Liver (tissue), 9 donors: ENCODE results near the gene ANP32B. TPM values are rescaled to one million over a fixed set of nuclear protein-coding genes. Genes with fewer than 3 reads are reported as not detected.
A peak's percentile ranks its signal among the peaks of the same experiment; 100 is the strongest.

Experiments used
- DNase-seq: peaks from one replicate; pipeline ENCODE4 v3.0.0-alpha.2; 2017; ENCODE audit warnings: low spot score
- H3K27ac ChIP-seq, 2 donors: one replicate each; pipeline ENCODE4 v1.7.0; 2013; ENCODE audit warnings: inconsistent platforms in 2 of 2, low read length in 2 of 2, control low read depth in 1 of 2, low read depth in 1 of 2, mild to moderate bottlenecking in 1 of 2
- H3K27me3 ChIP-seq, 4 donors: one replicate each; pipeline versions ENCODE4 v1.6.1 to v1.7.0; 2013; ENCODE audit warnings: low read length in 3 of 4, inconsistent platforms in 1 of 4, mild to moderate bottlenecking in 1 of 4, moderate library complexity in 1 of 4; ENCODE audit not compliant: control insufficient read depth in 4 of 4, insufficient read depth in 4 of 4
- H3K36me3 ChIP-seq, 4 donors: one replicate each; pipeline versions ENCODE4 v1.6.1 to v1.7.0; 2013; ENCODE audit warnings: low read length in 3 of 4, mild to moderate bottlenecking in 3 of 4, low read depth in 1 of 4, moderate library complexity in 1 of 4; ENCODE audit not compliant: control insufficient read depth in 4 of 4, insufficient read depth in 3 of 4
- H3K4me1 ChIP-seq, 4 donors: one replicate each; pipeline versions ENCODE4 v1.6.1 to v1.7.0; 2013; ENCODE audit warnings: low read length in 3 of 4, mild to moderate bottlenecking in 3 of 4, moderate library complexity in 1 of 4; ENCODE audit not compliant: control insufficient read depth in 4 of 4, insufficient read depth in 4 of 4
- H3K4me3 ChIP-seq, 3 donors: one replicate each; pipeline versions ENCODE4 v1.6.1 to v1.7.0; 2013; ENCODE audit warnings: low read length in 3 of 3, control low read depth in 1 of 3, low read depth in 1 of 3, mild to moderate bottlenecking in 1 of 3
- H3K9ac ChIP-seq, 2 donors: one replicate each; pipeline ENCODE4 v1.7.0; 2013; ENCODE audit warnings: low read length in 2 of 2, mild to moderate bottlenecking in 2 of 2, moderate library complexity in 2 of 2, control low read depth in 1 of 2, low read depth in 1 of 2
- H3K9me3 ChIP-seq, 4 donors: one replicate each; pipeline versions ENCODE4 v1.6.1 to v1.7.0; 2013; ENCODE audit warnings: low read length in 3 of 4; ENCODE audit not compliant: control insufficient read depth in 4 of 4
- FOXA1 ChIP-seq: IDR thresholded peaks from 2 replicates; pipeline ENCODE4 v1.6.1; 2016; ENCODE audit warnings: antibody characterized with exemption
- FOXA2 ChIP-seq: IDR thresholded peaks from 2 replicates; pipeline ENCODE4 v1.6.1; 2016; ENCODE audit warnings: antibody characterized with exemption
- GABPA ChIP-seq, 2 donors: IDR thresholded peaks in 1 of 2; conservative IDR thresholded peaks in 1 of 2; 2 replicates each; pipeline ENCODE4 v1.6.1; 2016; ENCODE audit warnings: antibody characterized with exemption in 2 of 2, mild to moderate bottlenecking in 1 of 2, moderate library complexity in 1 of 2
- HNF4A ChIP-seq, 2 donors: conservative IDR thresholded peaks; 2 replicates each; pipeline ENCODE4 v1.6.1; 2016; ENCODE audit warnings: antibody characterized with exemption in 2 of 2, mild to moderate bottlenecking in 2 of 2
- HNF4G ChIP-seq: IDR thresholded peaks from 2 replicates; pipeline ENCODE4 v1.6.1; 2016; ENCODE audit warnings: antibody characterized with exemption
- JUND ChIP-seq, 2 donors: IDR thresholded peaks; 2 replicates each; pipeline ENCODE4 v1.6.1; 2016; ENCODE audit warnings: antibody characterized with exemption in 2 of 2
- RAD21 ChIP-seq, 2 donors: IDR thresholded peaks; 2 replicates each; pipeline ENCODE4 v1.6.1; 2016; ENCODE audit warnings: antibody characterized with exemption in 2 of 2, mild to moderate bottlenecking in 2 of 2
- RXRA ChIP-seq, 2 donors: IDR thresholded peaks; 2 replicates each; pipeline ENCODE4 v1.6.1; 2017 to 2018; ENCODE audit warnings: antibody characterized with exemption in 2 of 2, mild to moderate bottlenecking in 1 of 2
- SP1 ChIP-seq: IDR thresholded peaks from 2 replicates; pipeline ENCODE4 v1.6.1; 2018; ENCODE audit warnings: antibody characterized with exemption, mild to moderate bottlenecking
- TAF1 ChIP-seq: conservative IDR thresholded peaks from 2 replicates; pipeline ENCODE4 v1.6.1; 2016; ENCODE audit warnings: antibody characterized with exemption, mild to moderate bottlenecking
- YY1 ChIP-seq: IDR thresholded peaks from 2 replicates; pipeline ENCODE4 v1.6.1; 2016; ENCODE audit warnings: antibody characterized with exemption, mild to moderate bottlenecking
- WGBS: extraction: QIAGEN DNeasy Blood & Tissue Kit; methylation state at CpG from one replicate; pipeline ENCODE4 v1.1.7; 2013; 5-methylcytosine and 5-hydroxymethylcytosine counted together
- polyA plus RNA-seq, 2 donors: library from polyadenylated mRNA; stranded (reverse) in 1 of 2; unstranded in 1 of 2; fragments of 200-250 nt in 1 of 2; fragments of >200 nt in 1 of 2; fragmentation: Nextera tagmentation in 1 of 2; extraction: Ambion mirVana in 1 of 2; gene quantifications; one replicate each; pipeline versions ENCODE4 v1.2.1 to v1.2.3, GENCODE V29; 2013 to 2015
- total RNA-seq, 2 donors: library from RNA; depleted of rRNA; stranded (reverse); fragments of >200 nt; gene quantifications; one replicate each; pipeline ENCODE4 v1.2.3, GENCODE V29; 2014
- TF ChIP-seq, protein P1 (sequence below): IDR thresholded peaks from 2 replicates; pipeline ENCODE4 v1.6.1; 2016; ENCODE audit warnings: antibody characterized with exemption
- TF ChIP-seq, protein P2 (sequence below): fragments of 150-350 bp; IDR thresholded peaks from 2 replicates; pipeline ENCODE4 v1.5.1; 2017; ENCODE audit warnings: improper control_type of control experiment, low read depth, low read length; ENCODE audit not compliant: missing input control
- TF ChIP-seq, protein P3 (sequence below): IDR thresholded peaks from 2 replicates; pipeline ENCODE4 v1.6.1; 2016; ENCODE audit warnings: antibody characterized with exemption, mild to moderate bottlenecking
- donor health status: healthy.
- donor health status: healthy.
- donor health status: healthy.
- donor health status: healthy.
- donor health status: healthy.

ANP32B gene
- total and polyA plus RNA-seq, 4 donors: 4.0 to 39.4 (median 27.0) TPM

DNA sequence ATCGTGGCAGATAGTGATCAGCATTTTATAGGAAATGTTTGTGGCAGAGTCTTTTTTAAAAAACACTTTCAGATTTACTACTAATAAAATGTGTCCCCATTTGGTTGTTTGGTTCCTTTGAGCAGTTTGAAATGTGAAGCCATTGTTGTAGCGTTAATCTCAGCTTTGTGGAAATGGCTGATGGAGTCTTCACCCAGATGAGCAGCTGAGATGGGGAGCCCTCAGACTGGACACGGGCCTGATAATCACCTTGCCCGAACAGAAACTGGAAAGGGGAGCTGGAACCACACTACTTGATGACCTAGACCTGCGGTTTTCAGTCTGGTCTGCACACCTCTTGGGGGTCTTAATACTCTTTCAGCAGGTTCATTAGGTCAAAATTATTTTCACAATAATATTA lies 20.6 kb upstream of the ANP32B start:
- Histone ChIP-seq H3K9ac (no peak overlapping the region), H3K4me3 (no peak overlapping the region), H3K4me1 (no peaks in the 10 kb centered on the region), H3K27ac (no peak overlapping the region), H3K9me3 (no peaks in the 10 kb centered on the region), H3K36me3 (no peaks in the 10 kb centered on the region), H3K27me3 (no peaks in the 10 kb centered on the region)
- DNase-seq: peak; percentile 4
- TF ChIP-seq RXRA (IDR thresholded peaks at IDR 0.05) (no peak), YY1 (no peak), HNF4G (no peak), GABPA (IDR thresholded peaks at IDR 0.05 in 1 of 2, conservative IDR thresholded peaks at IDR 0.05 in 1 of 2) (no peak), RAD21 (IDR thresholded peaks at IDR 0.05) (no peak), SP1 (no peak), TAF1 (no peak), JUND (IDR thresholded peaks at IDR 0.05) (no peak)
- TF ChIP-seq, protein P1, sequence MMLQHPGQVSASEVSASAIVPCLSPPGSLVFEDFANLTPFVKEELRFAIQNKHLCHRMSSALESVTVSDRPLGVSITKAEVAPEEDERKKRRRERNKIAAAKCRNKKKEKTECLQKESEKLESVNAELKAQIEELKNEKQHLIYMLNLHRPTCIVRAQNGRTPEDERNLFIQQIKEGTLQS: no peak
- TF ChIP-seq, protein P2, sequence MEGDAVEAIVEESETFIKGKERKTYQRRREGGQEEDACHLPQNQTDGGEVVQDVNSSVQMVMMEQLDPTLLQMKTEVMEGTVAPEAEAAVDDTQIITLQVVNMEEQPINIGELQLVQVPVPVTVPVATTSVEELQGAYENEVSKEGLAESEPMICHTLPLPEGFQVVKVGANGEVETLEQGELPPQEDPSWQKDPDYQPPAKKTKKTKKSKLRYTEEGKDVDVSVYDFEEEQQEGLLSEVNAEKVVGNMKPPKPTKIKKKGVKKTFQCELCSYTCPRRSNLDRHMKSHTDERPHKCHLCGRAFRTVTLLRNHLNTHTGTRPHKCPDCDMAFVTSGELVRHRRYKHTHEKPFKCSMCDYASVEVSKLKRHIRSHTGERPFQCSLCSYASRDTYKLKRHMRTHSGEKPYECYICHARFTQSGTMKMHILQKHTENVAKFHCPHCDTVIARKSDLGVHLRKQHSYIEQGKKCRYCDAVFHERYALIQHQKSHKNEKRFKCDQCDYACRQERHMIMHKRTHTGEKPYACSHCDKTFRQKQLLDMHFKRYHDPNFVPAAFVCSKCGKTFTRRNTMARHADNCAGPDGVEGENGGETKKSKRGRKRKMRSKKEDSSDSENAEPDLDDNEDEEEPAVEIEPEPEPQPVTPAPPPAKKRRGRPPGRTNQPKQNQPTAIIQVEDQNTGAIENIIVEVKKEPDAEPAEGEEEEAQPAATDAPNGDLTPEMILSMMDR: no peak
- 89% methylated on average over 5 of the region's 5 CpGs for WGBS

DNA sequence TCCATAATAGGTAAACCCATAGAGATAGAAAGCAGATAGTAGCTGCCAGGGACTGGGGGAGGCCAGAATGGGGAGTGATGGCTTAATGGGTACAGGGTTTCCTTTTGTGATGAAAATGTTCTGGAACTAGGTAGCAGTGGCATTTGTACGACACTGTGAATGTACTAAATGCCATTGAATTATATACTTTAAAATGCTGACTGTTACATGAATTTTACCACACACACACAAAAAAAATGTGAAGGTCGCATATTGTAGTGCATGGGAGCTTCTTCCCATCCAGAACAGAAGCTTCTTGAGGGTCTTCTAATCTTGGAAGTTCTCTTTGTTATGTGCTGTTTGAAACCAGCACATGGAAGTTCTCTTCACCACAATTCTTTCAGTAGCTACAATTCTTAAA lies 19.9 kb upstream of the ANP32B start:
- TF ChIP-seq SP1 (no peak), YY1 (no peak), HNF4A (conservative IDR thresholded peaks at IDR 0.05) (no peak)
- TF ChIP-seq, protein P1: no peak
- DNase-seq: no peak
- no peaks in the 10 kb centered on the region for H3K36me3 ChIP-seq
- no peak overlapping the region for H3K27ac ChIP-seq
- no peak overlapping the region for H3K9ac ChIP-seq
- 89% methylated on average over 2 of the region's 2 CpGs for WGBS
- H3K9me3 ChIP-seq: no peaks in the 10 kb centered on the region
- H3K4me1 ChIP-seq: no peaks in the 10 kb centered on the region
- H3K4me3 ChIP-seq: no peak overlapping the region
- no peaks in the 10 kb centered on the region for H3K27me3 ChIP-seq

DNA sequence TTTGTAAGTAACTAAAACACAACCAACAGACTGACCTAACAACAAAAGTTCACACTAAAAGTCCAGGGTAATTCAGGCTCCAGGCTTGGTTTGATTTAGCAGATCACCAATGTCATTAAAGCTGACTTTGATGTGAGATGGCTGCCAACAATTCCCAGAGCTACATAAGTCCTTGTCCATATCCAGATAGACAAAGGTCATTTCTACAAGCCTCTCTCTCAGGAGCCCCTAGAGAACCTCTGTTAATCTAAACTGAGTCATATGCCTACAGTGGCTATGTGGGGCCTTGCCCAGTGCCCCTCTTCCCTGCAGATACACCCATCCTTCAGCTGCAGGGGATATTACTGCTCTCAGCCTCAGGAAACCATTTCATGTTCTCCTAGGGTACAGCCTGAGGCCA lies 18.2 kb upstream of the ANP32B start:
- Histone ChIP-seq H3K9ac (no peak overlapping the region), H3K4me3 (no peak overlapping the region), H3K4me1 (no peaks in the 10 kb centered on the region), H3K9me3 (no peaks in the 10 kb centered on the region), H3K27me3 (no peaks in the 10 kb centered on the region), H3K36me3 (no peaks in the 10 kb centered on the region), H3K27ac (no peak overlapping the region)
- TF ChIP-seq HNF4G: no peak
- no peak for TF ChIP-seq FOXA2
- TF ChIP-seq, protein P3, sequence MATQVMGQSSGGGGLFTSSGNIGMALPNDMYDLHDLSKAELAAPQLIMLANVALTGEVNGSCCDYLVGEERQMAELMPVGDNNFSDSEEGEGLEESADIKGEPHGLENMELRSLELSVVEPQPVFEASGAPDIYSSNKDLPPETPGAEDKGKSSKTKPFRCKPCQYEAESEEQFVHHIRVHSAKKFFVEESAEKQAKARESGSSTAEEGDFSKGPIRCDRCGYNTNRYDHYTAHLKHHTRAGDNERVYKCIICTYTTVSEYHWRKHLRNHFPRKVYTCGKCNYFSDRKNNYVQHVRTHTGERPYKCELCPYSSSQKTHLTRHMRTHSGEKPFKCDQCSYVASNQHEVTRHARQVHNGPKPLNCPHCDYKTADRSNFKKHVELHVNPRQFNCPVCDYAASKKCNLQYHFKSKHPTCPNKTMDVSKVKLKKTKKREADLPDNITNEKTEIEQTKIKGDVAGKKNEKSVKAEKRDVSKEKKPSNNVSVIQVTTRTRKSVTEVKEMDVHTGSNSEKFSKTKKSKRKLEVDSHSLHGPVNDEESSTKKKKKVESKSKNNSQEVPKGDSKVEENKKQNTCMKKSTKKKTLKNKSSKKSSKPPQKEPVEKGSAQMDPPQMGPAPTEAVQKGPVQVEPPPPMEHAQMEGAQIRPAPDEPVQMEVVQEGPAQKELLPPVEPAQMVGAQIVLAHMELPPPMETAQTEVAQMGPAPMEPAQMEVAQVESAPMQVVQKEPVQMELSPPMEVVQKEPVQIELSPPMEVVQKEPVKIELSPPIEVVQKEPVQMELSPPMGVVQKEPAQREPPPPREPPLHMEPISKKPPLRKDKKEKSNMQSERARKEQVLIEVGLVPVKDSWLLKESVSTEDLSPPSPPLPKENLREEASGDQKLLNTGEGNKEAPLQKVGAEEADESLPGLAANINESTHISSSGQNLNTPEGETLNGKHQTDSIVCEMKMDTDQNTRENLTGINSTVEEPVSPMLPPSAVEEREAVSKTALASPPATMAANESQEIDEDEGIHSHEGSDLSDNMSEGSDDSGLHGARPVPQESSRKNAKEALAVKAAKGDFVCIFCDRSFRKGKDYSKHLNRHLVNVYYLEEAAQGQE: no peak
- TF ChIP-seq FOXA1: no peak
- TF ChIP-seq HNF4A (conservative IDR thresholded peaks at IDR 0.05): no peak
- TF ChIP-seq, protein P1: no peak
- no peak for TF ChIP-seq GABPA (IDR thresholded peaks at IDR 0.05 in 1 of 2, conservative IDR thresholded peaks at IDR 0.05 in 1 of 2)
- DNase-seq: no peak
